Measurements from ENCODE around the gene KDM1B.

DNA sequence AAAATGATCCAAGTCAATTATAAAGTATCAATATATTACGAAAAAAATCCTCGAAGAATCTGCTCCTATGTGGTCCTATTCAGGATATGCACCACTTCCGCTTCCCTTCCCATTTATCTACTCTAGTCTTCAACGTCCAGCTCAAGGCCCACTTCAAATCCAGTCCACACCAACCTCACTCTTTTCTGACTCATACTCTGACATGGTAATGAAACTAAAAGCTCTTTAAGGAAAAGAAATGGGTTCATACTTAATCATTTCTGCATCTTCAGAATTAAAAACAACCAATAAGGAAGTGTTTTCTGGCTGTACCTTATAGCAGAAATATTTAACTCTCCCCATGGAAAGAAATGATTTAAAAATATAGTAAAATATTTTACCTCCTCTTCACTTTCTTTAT is 94.0 kb downstream of the KDM1B start:
- TF ChIP-seq ZNF70 (CRISPR knock-in tag; IDR thresholded peaks at IDR 0.05) (no peak), CSDC2 (CRISPR knock-in tag; IDR thresholded peaks at IDR 0.05) (no peak), SNAI2 (CRISPR knock-in tag; IDR thresholded peaks at IDR 0.05) (no peak), ARNTL (CRISPR knock-in tag; IDR thresholded peaks at IDR 0.05; ENCODE audit: borderline replicate concordance, low read depth) (no peak)
- TF ChIP-seq, protein P1, sequence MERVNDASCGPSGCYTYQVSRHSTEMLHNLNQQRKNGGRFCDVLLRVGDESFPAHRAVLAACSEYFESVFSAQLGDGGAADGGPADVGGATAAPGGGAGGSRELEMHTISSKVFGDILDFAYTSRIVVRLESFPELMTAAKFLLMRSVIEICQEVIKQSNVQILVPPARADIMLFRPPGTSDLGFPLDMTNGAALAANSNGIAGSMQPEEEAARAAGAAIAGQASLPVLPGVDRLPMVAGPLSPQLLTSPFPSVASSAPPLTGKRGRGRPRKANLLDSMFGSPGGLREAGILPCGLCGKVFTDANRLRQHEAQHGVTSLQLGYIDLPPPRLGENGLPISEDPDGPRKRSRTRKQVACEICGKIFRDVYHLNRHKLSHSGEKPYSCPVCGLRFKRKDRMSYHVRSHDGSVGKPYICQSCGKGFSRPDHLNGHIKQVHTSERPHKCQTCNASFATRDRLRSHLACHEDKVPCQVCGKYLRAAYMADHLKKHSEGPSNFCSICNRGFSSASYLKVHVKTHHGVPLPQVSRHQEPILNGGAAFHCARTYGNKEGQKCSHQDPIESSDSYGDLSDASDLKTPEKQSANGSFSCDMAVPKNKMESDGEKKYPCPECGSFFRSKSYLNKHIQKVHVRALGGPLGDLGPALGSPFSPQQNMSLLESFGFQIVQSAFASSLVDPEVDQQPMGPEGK (CRISPR knock-in tag; IDR thresholded peaks at IDR 0.05; ENCODE audit: borderline replicate concordance): no peak
- TF ChIP-seq, protein P2, sequence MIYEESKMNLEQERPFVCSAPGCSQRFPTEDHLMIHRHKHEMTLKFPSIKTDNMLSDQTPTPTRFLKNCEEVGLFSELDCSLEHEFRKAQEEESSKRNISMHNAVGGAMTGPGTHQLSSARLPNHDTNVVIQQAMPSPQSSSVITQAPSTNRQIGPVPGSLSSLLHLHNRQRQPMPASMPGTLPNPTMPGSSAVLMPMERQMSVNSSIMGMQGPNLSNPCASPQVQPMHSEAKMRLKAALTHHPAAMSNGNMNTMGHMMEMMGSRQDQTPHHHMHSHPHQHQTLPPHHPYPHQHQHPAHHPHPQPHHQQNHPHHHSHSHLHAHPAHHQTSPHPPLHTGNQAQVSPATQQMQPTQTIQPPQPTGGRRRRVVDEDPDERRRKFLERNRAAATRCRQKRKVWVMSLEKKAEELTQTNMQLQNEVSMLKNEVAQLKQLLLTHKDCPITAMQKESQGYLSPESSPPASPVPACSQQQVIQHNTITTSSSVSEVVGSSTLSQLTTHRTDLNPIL (CRISPR knock-in tag; IDR thresholded peaks at IDR 0.05; ENCODE audit: low read depth): no peak
